ENCODE data around the gene IL4R.

The IL4R gene

DNA sequence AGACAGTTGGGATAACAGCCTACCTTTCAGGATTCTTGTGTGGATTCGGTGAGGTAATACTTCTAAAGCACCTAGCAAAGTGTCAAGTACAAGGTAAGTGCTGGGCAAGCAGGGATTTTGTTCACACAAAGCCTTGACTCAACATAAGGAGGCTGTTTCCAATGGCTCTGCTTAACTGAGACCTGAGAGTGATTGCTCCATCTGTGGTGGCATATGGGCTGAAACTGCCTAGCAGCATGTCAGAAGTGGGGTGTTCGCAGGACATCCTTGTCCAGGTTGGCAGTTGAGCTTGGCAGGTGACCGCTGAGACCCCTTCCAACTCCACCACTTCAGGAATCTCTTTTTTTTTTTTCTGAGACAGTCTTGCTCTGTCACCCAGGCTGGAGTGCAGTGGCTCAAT, 19.8 kb downstream of the IL4R start:
- no peak for DNase-seq (ENCODE audit: low spot score)
- TF ChIP-seq, protein P1, sequence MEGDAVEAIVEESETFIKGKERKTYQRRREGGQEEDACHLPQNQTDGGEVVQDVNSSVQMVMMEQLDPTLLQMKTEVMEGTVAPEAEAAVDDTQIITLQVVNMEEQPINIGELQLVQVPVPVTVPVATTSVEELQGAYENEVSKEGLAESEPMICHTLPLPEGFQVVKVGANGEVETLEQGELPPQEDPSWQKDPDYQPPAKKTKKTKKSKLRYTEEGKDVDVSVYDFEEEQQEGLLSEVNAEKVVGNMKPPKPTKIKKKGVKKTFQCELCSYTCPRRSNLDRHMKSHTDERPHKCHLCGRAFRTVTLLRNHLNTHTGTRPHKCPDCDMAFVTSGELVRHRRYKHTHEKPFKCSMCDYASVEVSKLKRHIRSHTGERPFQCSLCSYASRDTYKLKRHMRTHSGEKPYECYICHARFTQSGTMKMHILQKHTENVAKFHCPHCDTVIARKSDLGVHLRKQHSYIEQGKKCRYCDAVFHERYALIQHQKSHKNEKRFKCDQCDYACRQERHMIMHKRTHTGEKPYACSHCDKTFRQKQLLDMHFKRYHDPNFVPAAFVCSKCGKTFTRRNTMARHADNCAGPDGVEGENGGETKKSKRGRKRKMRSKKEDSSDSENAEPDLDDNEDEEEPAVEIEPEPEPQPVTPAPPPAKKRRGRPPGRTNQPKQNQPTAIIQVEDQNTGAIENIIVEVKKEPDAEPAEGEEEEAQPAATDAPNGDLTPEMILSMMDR (IDR thresholded peaks at IDR 0.05) = no peak
- Histone ChIP-seq H3K27ac (peak overlapping the region; percentile 45 to 68), H3K4me3 (no peak overlapping the region)

DNA sequence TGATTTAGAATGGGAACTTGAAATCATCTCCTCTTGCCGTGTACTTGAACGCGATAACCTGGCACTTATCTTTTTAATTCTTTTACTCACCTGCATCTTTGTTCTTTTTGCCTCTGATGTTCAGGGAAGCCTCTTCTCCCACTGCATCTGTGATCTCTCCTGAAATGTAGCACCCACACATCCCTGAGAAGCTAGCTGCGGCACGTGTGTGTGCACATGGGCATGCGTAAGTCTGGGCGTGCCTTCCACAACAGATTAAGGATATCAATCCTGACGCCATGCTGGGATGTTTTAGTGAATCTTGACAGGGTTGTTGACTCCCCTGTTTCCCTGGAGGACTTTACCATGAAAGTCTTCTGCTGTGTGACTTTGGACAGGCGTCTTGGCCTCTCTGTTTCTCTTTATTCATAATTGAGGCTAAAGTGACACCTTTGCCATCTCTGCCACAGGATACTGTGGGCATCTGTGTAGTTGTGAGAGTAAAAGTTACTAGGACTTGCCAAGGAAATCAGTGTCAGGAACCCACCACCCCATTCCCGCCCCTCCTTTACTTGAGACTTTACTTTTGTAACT, 20.5 kb downstream of the IL4R start:
- Histone ChIP-seq H3K4me3 (no peak overlapping the region), H3K27ac (peak overlapping the region; percentile 11 to 45)
- DNase-seq (ENCODE audit: low spot score) = no peak
- TF ChIP-seq, protein P1 (IDR thresholded peaks at IDR 0.05) = no peak

DNA sequence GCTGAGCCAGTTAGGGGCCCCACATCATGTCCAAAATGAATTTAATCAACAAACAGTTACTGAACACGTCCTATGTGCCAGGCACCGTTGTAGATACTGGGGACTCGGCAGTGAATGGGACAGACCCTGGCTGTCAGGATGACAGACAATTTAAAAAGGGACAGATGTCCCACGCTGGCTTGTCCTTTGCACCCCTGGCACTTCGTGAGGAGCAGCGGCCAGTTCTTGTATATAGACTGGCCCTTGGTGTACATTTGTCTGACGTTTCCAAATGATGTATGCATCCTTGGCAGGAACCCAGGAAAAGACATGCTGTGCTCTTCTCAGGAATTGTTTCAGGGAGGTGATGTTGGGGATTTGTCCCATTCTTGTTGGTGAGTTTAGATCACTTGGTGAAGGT, 21.1 kb downstream of the IL4R start:
- TF ChIP-seq, protein P1 (IDR thresholded peaks at IDR 0.05) = no peak
- DNase-seq (ENCODE audit: low spot score) = no peak
- peak overlapping the region; percentile 11 to 45 for H3K27ac ChIP-seq
- no peak overlapping the region for H3K4me3 ChIP-seq

DNA sequence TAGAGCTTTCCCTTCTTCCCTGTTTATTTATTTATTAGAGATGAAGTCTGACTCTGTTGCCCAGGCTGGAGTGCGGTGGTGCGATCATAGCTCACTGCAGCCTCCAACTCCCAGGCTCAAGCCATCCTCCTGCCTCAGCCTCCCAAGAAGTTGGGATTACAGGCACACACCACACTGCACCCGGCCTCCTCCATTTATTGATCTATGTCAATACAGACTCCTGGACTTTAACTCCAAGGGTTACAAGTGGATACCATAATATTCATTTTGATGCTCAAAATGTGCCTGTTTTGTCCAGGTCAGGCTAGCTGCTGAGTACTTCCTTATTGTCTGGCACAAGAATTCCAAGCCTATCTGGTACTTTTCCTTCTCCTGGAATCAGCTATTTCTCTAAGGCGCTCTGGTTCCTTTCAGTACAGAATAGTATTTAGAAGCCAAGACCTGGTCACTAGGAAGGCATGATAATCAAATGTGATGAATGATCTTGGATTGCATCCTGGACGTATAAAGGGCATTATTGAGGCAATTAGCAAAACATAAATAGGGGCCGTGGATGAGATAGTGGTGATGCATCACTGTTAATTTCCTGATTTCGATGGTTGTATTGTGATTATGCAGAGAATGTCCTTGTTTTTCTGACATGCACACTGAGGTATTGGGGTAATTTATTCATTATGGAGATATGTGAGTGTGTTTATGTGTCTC, 21.7 kb downstream of the IL4R start:
- TF ChIP-seq, protein P1 (IDR thresholded peaks at IDR 0.05) = no peak
- Histone ChIP-seq H3K4me3 (no peak overlapping the region), H3K27ac (peak overlapping the region in 1 of 2 donors; percentile 45)
- DNase-seq (ENCODE audit: low spot score) = no peak

DNA sequence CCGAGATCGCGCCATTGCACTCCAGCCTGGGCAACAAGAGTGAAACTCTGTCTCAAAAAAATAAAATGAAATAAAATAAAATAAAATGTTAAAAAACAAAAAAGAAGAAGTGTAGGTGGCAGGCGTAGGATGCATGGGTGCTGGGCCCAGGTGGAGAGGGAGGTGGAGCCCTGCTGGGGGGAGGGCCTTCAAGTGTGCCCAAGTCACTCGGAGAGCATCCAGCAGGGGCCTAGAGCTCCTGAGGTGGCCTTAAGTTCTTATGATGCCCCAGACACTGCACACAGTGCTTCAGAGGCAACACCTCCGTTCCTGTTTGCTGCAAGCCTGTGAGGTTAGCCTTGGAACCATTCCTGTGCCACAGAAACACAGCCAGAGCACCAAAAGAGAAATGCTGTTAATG, 23.2 kb downstream of the IL4R start:
- TF ChIP-seq, protein P1 (IDR thresholded peaks at IDR 0.05) = no peak
- H3K27ac ChIP-seq = no peak overlapping the region
- no peak overlapping the region for H3K4me3 ChIP-seq
- no peak for DNase-seq (ENCODE audit: low spot score)

DNA sequence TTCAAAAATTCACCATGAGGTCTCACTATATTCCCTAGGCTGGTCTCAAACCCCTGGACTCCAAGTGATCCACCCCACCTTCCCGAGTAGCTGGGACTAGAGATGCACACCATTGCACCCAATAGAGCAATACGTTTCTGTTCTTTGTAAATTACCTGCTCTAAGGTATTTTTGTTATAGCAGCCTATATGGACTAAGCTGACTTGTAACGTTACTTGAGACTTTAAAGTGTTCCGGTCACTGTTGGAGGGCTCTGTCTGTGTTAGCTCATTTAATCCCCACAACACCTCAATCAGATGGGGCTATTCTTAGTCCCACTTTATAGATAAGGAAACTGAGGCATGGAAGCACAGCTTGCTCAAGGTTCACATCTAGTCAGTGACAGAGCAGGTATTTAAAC, 25.4 kb downstream of the IL4R start:
- no peak for DNase-seq (ENCODE audit: low spot score)
- TF ChIP-seq, protein P1 (IDR thresholded peaks at IDR 0.05) = no peak
- no peak overlapping the region for H3K27ac ChIP-seq
- H3K4me3 ChIP-seq = no peak overlapping the region

DNA sequence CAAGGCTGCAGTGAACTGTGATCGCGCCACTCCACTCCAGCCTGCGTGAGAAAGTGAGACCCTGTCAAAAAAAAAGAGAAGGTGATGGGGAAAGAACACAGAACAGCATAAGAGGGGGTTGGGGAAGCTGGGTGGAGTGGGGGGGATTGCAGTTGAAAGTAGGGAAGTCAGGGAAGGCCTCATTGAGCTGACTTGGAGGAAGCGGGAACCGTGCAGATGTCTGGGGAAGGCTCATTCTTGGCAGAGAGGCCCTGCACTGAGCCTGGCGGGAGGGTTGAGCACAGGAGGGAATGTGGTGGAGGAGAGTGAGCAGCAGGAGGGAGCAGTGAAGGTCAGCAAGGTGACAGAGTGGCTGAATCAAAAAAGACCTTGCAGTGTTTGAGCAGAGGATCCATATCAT, 26.9 kb downstream of the IL4R start:
- Histone ChIP-seq H3K27ac (peak overlapping the region in 1 of 2 donors; percentile 3), H3K4me3 (no peak overlapping the region)
- TF ChIP-seq, protein P1 (IDR thresholded peaks at IDR 0.05) = no peak

More for the DNA sequence above, 26.9 kb downstream of the IL4R start:
- no peak for DNase-seq (ENCODE audit: low spot score)

Measured in coronary artery (tissue), 2 donors.